Left renal cortex interstitium (tissue), 4 donors: ENCODE data around the gene KDELR1. TPM values are rescaled to one million over a fixed set of nuclear protein-coding genes. Genes with fewer than 3 reads are reported as not detected.

Source experiments
- DNase-seq, 4 donors: peaks; one replicate each; pipeline ENCODE4 v3.0.0-alpha.2; 2013; ENCODE audit warnings: low read depth in 4 of 4, low spot score in 2 of 4, missing footprints in 1 of 4
- polyA plus RNA-seq, 4 donors: library from polyadenylated mRNA; unstranded; fragments of 120-200 nt; gene quantifications; one replicate each; pipeline ENCODE4 v1.2.1, GENCODE V29; 2013; ENCODE audit not compliant: insufficient read length in 4 of 4

The KDELR1 gene
- 100 to 1,000 TPM; 208 to 244 (median 234) TPM for polyA plus RNA-seq

- peak in 3 of 4 donors; percentile 52 to 71 (median 67) for DNase-seq
These were observed at the start of gene KDELR1 for GRCh38 chr19:48391100-48392005. Gene KDELR1 (minus strand): TSS chr19:48391551. CDS start chr19:48391358, 193 bp downstream.

- no peak for DNase-seq
These were observed 45.2 kb upstream of the KDELR1 start for GRCh38 chr19:48436586-48436985.

- DNase-seq: no peak
These were observed 42.0 kb upstream of the KDELR1 start for GRCh38 chr19:48433337-48433736.

GRCh38 chr19:48428670-48429069, 37.3 kb upstream of the KDELR1 start:
- no peak for DNase-seq

GRCh38 chr19:48424694-48425219, 33.4 kb upstream of the KDELR1 start:
- no peak for DNase-seq

GRCh38 chr19:48421548-48421947, 30.2 kb upstream of the KDELR1 start:
- DNase-seq: no peak

- no peak for DNase-seq
These were observed 28.0 kb upstream of the KDELR1 start for GRCh38 chr19:48419158-48419920.

GRCh38 chr19:48418317-48419064, 27.1 kb upstream of the KDELR1 start:
- DNase-seq: no peak

- DNase-seq: no peak
These were observed 26.1 kb upstream of the KDELR1 start for GRCh38 chr19:48417421-48417820.

GRCh38 chr19:48415806-48416221, 24.5 kb upstream of the KDELR1 start:
- no peak for DNase-seq

- DNase-seq: no peak
These were observed 24.0 kb upstream of the KDELR1 start for GRCh38 chr19:48415395-48415794.

GRCh38 chr19:48413879-48414587, 22.7 kb upstream of the KDELR1 start:
- no peak for DNase-seq

- no peak for DNase-seq
These were observed 14.5 kb upstream of the KDELR1 start for GRCh38 chr19:48405850-48406249.

GRCh38 chr19:48405010-48405659, 13.8 kb upstream of the KDELR1 start:
- no peak for DNase-seq

GRCh38 chr19:48403606-48404005, 12.3 kb upstream of the KDELR1 start:
- no peak for DNase-seq

- DNase-seq: no peak
These were observed 9.9 kb upstream of the KDELR1 start for GRCh38 chr19:48401287-48401686.

GRCh38 chr19:48400018-48400742, 8.8 kb upstream of the KDELR1 start:
- no peak for DNase-seq

GRCh38 chr19:48398375-48399235, 7.3 kb upstream of the KDELR1 start:
- DNase-seq: no peak
